Thyroid gland (tissue), 4 donors: ENCODE data around the gene RNASE9. TPM values are rescaled to one million over a fixed set of nuclear protein-coding genes. Genes with fewer than 3 reads are reported as not detected.

Experiments used
- DNase-seq, 2 donors: peaks; one replicate each; pipeline ENCODE4 v3.0.0-alpha.2; 2019
- H3K27ac ChIP-seq, 3 donors: fragments of 200-600 bp; sonication (generic); 1 replicate in 2 of 3; 2 replicates in 1 of 3; pipeline ENCODE4 v1.5.1; 2016 to 2019; ENCODE audit warnings: mild to moderate bottlenecking in 1 of 3, moderate library complexity in 1 of 3
- H3K27me3 ChIP-seq: fragments of 200-600 bp; sonication (generic); one replicate; pipeline ENCODE4 v1.5.1; 2019
- H3K36me3 ChIP-seq, 2 donors: fragments of 200-600 bp; sonication (generic); one replicate each; pipeline ENCODE4 v1.5.1; 2016 to 2019
- H3K4me1 ChIP-seq, 2 donors: fragments of 200-600 bp; sonication (generic); one replicate each; pipeline ENCODE4 v1.5.1; 2017 to 2019
- H3K4me3 ChIP-seq, 3 donors: fragments of 200-600 bp; sonication (generic); replicated peaks in 1 of 3; 1 replicate in 2 of 3; 2 replicates in 1 of 3; pipeline ENCODE4 v1.5.1; 2016; ENCODE audit warnings: mild to moderate bottlenecking in 1 of 3
- H3K9me3 ChIP-seq: fragments of 200-600 bp; sonication (generic); one replicate; pipeline ENCODE4 v1.5.1; 2017
- CTCF ChIP-seq, 6 experiments: fragments of 200-600 bp in 3 of 6; fragments of 450-650 bp in 3 of 6; sonication (generic) in 3 of 6; IDR thresholded peaks; one replicate each; pipeline ENCODE4 v1.5.1; 2016 to 2019; ENCODE audit warnings: antibody characterized with exemption in 6 of 6, mild to moderate bottlenecking in 2 of 6, inconsistent platforms in 1 of 6, moderate library complexity in 1 of 6
- POLR2A ChIP-seq, 2 donors: fragments of 450-650 bp; IDR thresholded peaks; one replicate each; pipeline ENCODE4 v1.6.1; 2017; ENCODE audit warnings: antibody characterized with exemption in 2 of 2, mild to moderate bottlenecking in 2 of 2, moderate library complexity in 1 of 2
- WGBS, 2 donors: methylation state at CpG; one replicate each; pipeline ENCODE4 v1.1.5; 2017; 5-methylcytosine and 5-hydroxymethylcytosine counted together
- intact Hi-C: fragments of 100-400 bp; cut with DNase I; formaldehyde crosslinking; loops from one replicate; pipeline ENCODE4 v1.15.1; 2023
- total RNA-seq, 4 donors: library from RNA; depleted of rRNA; stranded (reverse); fragments of >200 nt; gene quantifications; one replicate each; pipeline ENCODE4 v1.2.3, GENCODE V29; 2016

Gene RNASE9
- total RNA-seq, 4 donors from 2014 or later = not detected

- Histone ChIP-seq H3K4me1 (no peaks in the 10 kb centered on the region), H3K4me3 (no peak overlapping the region), H3K9me3 (no peaks in the 10 kb centered on the region), H3K36me3 (no peaks in the 10 kb centered on the region), H3K27ac (no peak overlapping the region), H3K27me3 (no peaks in the 10 kb centered on the region)
- 92 to 100% methylated on average over 2 of the region's 2 CpGs for WGBS, 2 donors
- intact Hi-C loops = no loop called here
- DNase-seq = no peak
- TF ChIP-seq CTCF (IDR thresholded peaks at IDR 0.05) = no peak
- TF ChIP-seq POLR2A (IDR thresholded peaks at IDR 0.05) = no peak
These were observed 3.7 kb upstream of the RNASE9 start for GRCh38 chr14:20564501-20564997.

- WGBS, 2 donors = 91 to 95% methylated on average over 1 of the region's 1 CpG
- no peak for DNase-seq
- Histone ChIP-seq H3K27me3 (no peaks in the 10 kb centered on the region), H3K4me1 (no peaks in the 10 kb centered on the region), H3K4me3 (no peak overlapping the region), H3K27ac (no peak overlapping the region), H3K36me3 (no peaks in the 10 kb centered on the region), H3K9me3 (no peaks in the 10 kb centered on the region)
- intact Hi-C loops = no loop called here
- TF ChIP-seq CTCF (IDR thresholded peaks at IDR 0.05) (no peak), POLR2A (IDR thresholded peaks at IDR 0.05) (no peak)
These were observed 3.1 kb upstream of the RNASE9 start for GRCh38 chr14:20563971-20564370.

- Histone ChIP-seq H3K4me1 (no peaks in the 10 kb centered on the region), H3K27ac (no peak overlapping the region), H3K36me3 (no peaks in the 10 kb centered on the region), H3K4me3 (no peak overlapping the region), H3K27me3 (no peaks in the 10 kb centered on the region), H3K9me3 (no peaks in the 10 kb centered on the region)
- WGBS, 2 donors = 54 to 60% methylated on average over 2 of the region's 2 CpGs
- no peak for DNase-seq
- intact Hi-C loops = no loop called here
- no peak for TF ChIP-seq POLR2A (IDR thresholded peaks at IDR 0.05)
- TF ChIP-seq CTCF (IDR thresholded peaks at IDR 0.05) = no peak
These were observed 1.4 kb downstream of the RNASE9 start for GRCh38 chr14:20559461-20559904.

- Histone ChIP-seq H3K36me3 (no peaks in the 10 kb centered on the region), H3K4me3 (no peak overlapping the region), H3K4me1 (no peaks in the 10 kb centered on the region), H3K9me3 (no peaks in the 10 kb centered on the region), H3K27me3 (no peaks in the 10 kb centered on the region), H3K27ac (no peak overlapping the region)
- 61 to 67% methylated on average over 2 of the region's 2 CpGs for WGBS, 2 donors
- TF ChIP-seq CTCF (IDR thresholded peaks at IDR 0.05) (no peak), POLR2A (IDR thresholded peaks at IDR 0.05) (no peak)
- no peak for DNase-seq
- intact Hi-C loops = no loop called here
These were observed 3.7 kb downstream of the RNASE9 start for GRCh38 chr14:20557212-20557542.

GRCh38 chr14:20556500-20557211, 4.2 kb downstream of the RNASE9 start:
- TF ChIP-seq CTCF (IDR thresholded peaks at IDR 0.05) (no peak), POLR2A (IDR thresholded peaks at IDR 0.05) (no peak)
- intact Hi-C loops = no loop called here
- Histone ChIP-seq H3K9me3 (no peaks in the 10 kb centered on the region), H3K27me3 (no peaks in the 10 kb centered on the region), H3K36me3 (no peaks in the 10 kb centered on the region), H3K4me1 (no peaks in the 10 kb centered on the region), H3K4me3 (no peak overlapping the region), H3K27ac (no peak overlapping the region)
- WGBS, 2 donors = 88 to 89% methylated on average over 11 of the region's 11 CpGs
- DNase-seq = no peak
